B cell (primary cell): ENCODE results near the gene ASTN2. TPM values are rescaled to one million over a fixed set of nuclear protein-coding genes. Genes with fewer than 3 reads are reported as not detected.

Experiments
- ATAC-seq: fragments of 200-7000 bp; cut with Tn5 transposase; one replicate; pipeline ENCODE4 v1.10.0; 2021; ENCODE audit warnings: low read depth, mild to moderate bottlenecking, moderate number of reproducible peaks, moderate library complexity
- CTCF ChIA-PET: fragments of 350-600 bp; sonication (Branson Sonifier 250); formaldehyde crosslinking; loops from one replicate; lab custom pipeline; 2021; ENCODE audit warnings: antibody characterized with exemption, inconsistent platforms; lab: Charles Lee
- POLR2A ChIA-PET: fragments of 350-600 bp; sonication (Branson Sonifier 250); formaldehyde crosslinking; loops from one replicate; lab custom pipeline; 2021; ENCODE audit warnings: antibody characterized with exemption; lab: Charles Lee
- DNase-seq: peaks from one replicate; pipeline ENCODE4 v3.0.0; 2013
- H2AFZ ChIP-seq: 2 replicates; pipeline ENCODE4 v1.6.1; 2012; ENCODE audit warnings: mild to moderate bottlenecking, low read depth, low read length; ENCODE audit not compliant: insufficient read depth, poor library complexity, severe bottlenecking
- H3K27ac ChIP-seq, 2 donors: 1 replicate in 1 of 2; 2 replicates in 1 of 2; pipeline ENCODE4 v1.5.1; 2012 to 2013; ENCODE audit warnings: low read length in 2 of 2, mild to moderate bottlenecking in 2 of 2, moderate library complexity in 1 of 2
- H3K27me3 ChIP-seq, 4 experiments: fragments of 200-600 bp in 1 of 4; sonication (generic) in 1 of 4; replicated peaks in 1 of 4; 1 replicate in 2 of 4; 2 replicates in 2 of 4; pipeline versions ENCODE4 v1.6.1 to v1.7.0; 2013 to 2016; ENCODE audit warnings: low read length in 3 of 4, mild to moderate bottlenecking in 2 of 4, mixed read lengths in 1 of 4, moderate library complexity in 1 of 4; ENCODE audit not compliant: insufficient read depth in 4 of 4, control insufficient read depth in 3 of 4; ENCODE audit errors: control extremely low read depth in 1 of 4
- H3K36me3 ChIP-seq, 2 experiments: replicated peaks in 1 of 2; 1 replicate in 1 of 2; 2 replicates in 1 of 2; pipeline versions ENCODE4 v1.6.1 to v1.7.1; 2013; ENCODE audit warnings: low read length in 1 of 2; ENCODE audit not compliant: insufficient read depth in 2 of 2, control insufficient read depth in 1 of 2; ENCODE audit errors: control extremely low read depth in 1 of 2, extremely low read depth in 1 of 2
- H3K4me1 ChIP-seq, 2 donors: fragments of 200-600 bp in 1 of 2; sonication (generic) in 1 of 2; 1 replicate in 1 of 2; 2 replicates in 1 of 2; pipeline versions ENCODE4 v1.5.1 to v1.6.1; 2013 to 2017; ENCODE audit warnings: low read length in 2 of 2; ENCODE audit not compliant: control insufficient read depth in 2 of 2, insufficient read depth in 2 of 2
- H3K4me2 ChIP-seq: replicated peaks from 2 replicates; pipeline ENCODE3; 2012; ENCODE audit warnings: mild to moderate bottlenecking, low read depth, low read length; ENCODE audit not compliant: poor library complexity, severe bottlenecking
- H3K4me3 ChIP-seq, 5 experiments: fragments of 200-600 bp in 1 of 5; sonication (generic) in 1 of 5; 1 replicate in 3 of 5; 2 replicates in 2 of 5; pipeline versions ENCODE4 v1.5.1 to v1.7.0; 2011 to 2016; ENCODE audit warnings: low read length in 4 of 5, mild to moderate bottlenecking in 4 of 5, low read depth in 2 of 5, control low read depth in 1 of 5, moderate library complexity in 1 of 5; ENCODE audit not compliant: insufficient read depth in 1 of 5; ENCODE audit errors: control extremely low read depth in 1 of 5, extremely low read depth in 1 of 5
- H3K79me2 ChIP-seq: fragments of 200-600 bp; sonication (generic); one replicate; pipeline ENCODE4 v1.6.0; 2016; ENCODE audit warnings: low read length; ENCODE audit not compliant: control insufficient read depth, insufficient read depth
- H3K9ac ChIP-seq: fragments of 200-600 bp; sonication (generic); 2 replicates; pipeline ENCODE4 v1.6.1; 2017; ENCODE audit warnings: mild to moderate bottlenecking, low read length, moderate library complexity
- H3K9me3 ChIP-seq, 3 donors: one replicate each; pipeline versions ENCODE4 v1.6.1 to v1.7.1; 2013; ENCODE audit warnings: low read length in 2 of 3; ENCODE audit not compliant: control insufficient read depth in 2 of 3, insufficient read depth in 1 of 3; ENCODE audit errors: control extremely low read depth in 1 of 3
- H4K20me1 ChIP-seq: 2 replicates; pipeline ENCODE4 v1.6.0; 2012; ENCODE audit warnings: mild to moderate bottlenecking, low read length; ENCODE audit not compliant: insufficient read depth, control insufficient read depth, poor library complexity, severe bottlenecking
- H3K27ac Mint-ChIP-seq: one replicate; pipeline ENCODE4 v1.8.0; 2021; ENCODE audit warnings: mixed read lengths
- H3K27me3 Mint-ChIP-seq: one replicate; pipeline ENCODE4 v1.8.0; 2021; ENCODE audit warnings: mixed read lengths
- H3K4me1 Mint-ChIP-seq: one replicate; pipeline ENCODE4 v1.8.0; 2021; ENCODE audit warnings: mixed read lengths
- H3K4me3 Mint-ChIP-seq: one replicate; pipeline ENCODE4 v1.8.0; 2021; ENCODE audit warnings: mixed read lengths
- H3K9me3 Mint-ChIP-seq: one replicate; pipeline ENCODE4 v1.8.0; 2022; ENCODE audit warnings: mixed read lengths; ENCODE audit not compliant: insufficient read depth
- EZH2 ChIP-seq: IDR thresholded peaks from 2 replicates; pipeline ENCODE4 v1.6.1; 2012; ENCODE audit warnings: borderline replicate concordance, low read depth, mild to moderate bottlenecking, moderate library complexity, low read length; ENCODE audit not compliant: insufficient read depth, poor library complexity, severe bottlenecking
- WGBS: methylation state at CpG from one replicate; pipeline ENCODE4 v1.1.5; 2013; ENCODE audit warnings: missing lambda C conversion rate; ENCODE audit not compliant: insufficient coverage; 5-methylcytosine and 5-hydroxymethylcytosine counted together
- intact Hi-C: fragments of 100-400 bp; cut with micrococcal nuclease; formaldehyde crosslinking; loops from one replicate; pipeline ENCODE4 v1.10.0; 2022
- polyA plus RNA-seq: library from polyadenylated mRNA; depleted of rRNA; stranded (reverse); fragments of >200 nt; gene quantifications from 2 replicates; pipeline ENCODE4 v1.2.3, GENCODE V29; 2012
- total RNA-seq, 2 donors: library from RNA; stranded (reverse); fragments of 120-200 nt in 1 of 2; gene quantifications; 1 replicate in 1 of 2; 2 replicates in 1 of 2; pipeline versions ENCODE4 v1.2.3 to v1.2.4, GENCODE V29; 2013 to 2022
- TF ChIP-seq, protein P1 (sequence below): fragments of 200-600 bp; IDR thresholded peaks from one replicate; pipeline ENCODE4 v1.8.0; 2022; ENCODE audit warnings: antibody characterized with exemption, mild to moderate bottlenecking

Gene ASTN2
- total and polyA plus RNA-seq, 2 donors (not counting 1 experiment from before 2014, with no cell fraction given), result 1.2 to 3.6 TPM

DNA sequence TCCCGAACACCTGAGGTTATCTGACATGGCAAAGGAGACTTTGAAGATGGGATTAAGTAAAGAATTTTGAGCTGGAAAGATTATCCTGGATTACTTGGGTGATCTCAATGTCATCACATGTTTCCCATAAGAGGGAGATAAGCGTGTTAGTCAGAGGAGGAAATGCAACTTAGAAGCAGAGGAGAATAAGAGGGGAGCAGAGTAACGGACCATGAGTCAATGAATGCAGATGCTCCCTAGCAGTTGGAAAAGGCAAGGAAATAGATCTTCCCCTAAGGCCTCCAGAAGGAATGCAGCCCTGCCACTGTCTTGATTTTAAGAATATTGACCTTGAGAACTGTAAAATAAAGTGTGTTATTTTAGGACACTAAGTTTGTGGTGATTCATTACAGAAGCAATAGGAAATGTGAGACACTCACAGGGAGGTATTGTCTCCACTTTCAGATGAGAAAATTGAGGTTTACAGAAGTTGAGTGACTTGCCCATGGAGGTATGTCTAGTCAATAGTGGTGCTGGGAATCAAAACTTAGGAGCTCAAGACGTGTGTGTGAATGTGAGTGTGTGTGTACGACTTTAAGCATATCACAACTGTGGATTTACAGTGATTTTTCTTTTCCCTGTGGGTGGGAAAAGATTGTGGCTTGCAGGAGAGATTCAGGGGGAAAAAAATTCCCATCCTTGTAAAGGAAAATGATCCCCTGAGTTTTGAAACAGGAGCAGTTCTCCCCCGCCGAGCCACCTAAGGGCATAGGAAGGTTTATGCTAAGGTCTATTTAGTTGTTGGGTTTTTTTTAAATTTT, 602.4 kb downstream of the ASTN2 start:
- no peak for DNase-seq
- no peak overlapping the region for H3K27ac ChIP-seq
- Mint-ChIP-seq H3K27me3 (peaks cover 21% of the 10 kb centered on the region), H3K27ac (no peak overlapping the region), H3K9me3 (no peaks in the 10 kb centered on the region), H3K4me1 (no peaks in the 10 kb centered on the region), H3K4me3 (no peak overlapping the region)
- no peaks in the 10 kb centered on the region for H3K9me3 ChIP-seq
- no peak overlapping the region for H3K4me2 ChIP-seq
- no peak overlapping the region for H3K4me3 ChIP-seq
- TF ChIP-seq EZH2, result no peak
- TF ChIP-seq, protein P1, sequence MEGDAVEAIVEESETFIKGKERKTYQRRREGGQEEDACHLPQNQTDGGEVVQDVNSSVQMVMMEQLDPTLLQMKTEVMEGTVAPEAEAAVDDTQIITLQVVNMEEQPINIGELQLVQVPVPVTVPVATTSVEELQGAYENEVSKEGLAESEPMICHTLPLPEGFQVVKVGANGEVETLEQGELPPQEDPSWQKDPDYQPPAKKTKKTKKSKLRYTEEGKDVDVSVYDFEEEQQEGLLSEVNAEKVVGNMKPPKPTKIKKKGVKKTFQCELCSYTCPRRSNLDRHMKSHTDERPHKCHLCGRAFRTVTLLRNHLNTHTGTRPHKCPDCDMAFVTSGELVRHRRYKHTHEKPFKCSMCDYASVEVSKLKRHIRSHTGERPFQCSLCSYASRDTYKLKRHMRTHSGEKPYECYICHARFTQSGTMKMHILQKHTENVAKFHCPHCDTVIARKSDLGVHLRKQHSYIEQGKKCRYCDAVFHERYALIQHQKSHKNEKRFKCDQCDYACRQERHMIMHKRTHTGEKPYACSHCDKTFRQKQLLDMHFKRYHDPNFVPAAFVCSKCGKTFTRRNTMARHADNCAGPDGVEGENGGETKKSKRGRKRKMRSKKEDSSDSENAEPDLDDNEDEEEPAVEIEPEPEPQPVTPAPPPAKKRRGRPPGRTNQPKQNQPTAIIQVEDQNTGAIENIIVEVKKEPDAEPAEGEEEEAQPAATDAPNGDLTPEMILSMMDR, result no peak
- ChIA-PET CTCF (no interaction called here), POLR2A (no interaction called here)
- H2AFZ ChIP-seq, result no peak overlapping the region
- intact Hi-C loops, result no loop called here
- H3K4me1 ChIP-seq, result no peaks in the 10 kb centered on the region
- no peak overlapping the region for H3K9ac ChIP-seq
- peaks cover 0 to 3% (median 0%) of the 10 kb centered on the region in 4 experiments for H3K27me3 ChIP-seq
- no peaks in the 10 kb centered on the region for H3K36me3 ChIP-seq
- no peak for ATAC-seq
- H3K79me2 ChIP-seq, result no peaks in the 10 kb centered on the region
- WGBS, result 31% methylated on average over 2 of the region's 7 CpGs
- no peaks in the 10 kb centered on the region for H4K20me1 ChIP-seq

DNA sequence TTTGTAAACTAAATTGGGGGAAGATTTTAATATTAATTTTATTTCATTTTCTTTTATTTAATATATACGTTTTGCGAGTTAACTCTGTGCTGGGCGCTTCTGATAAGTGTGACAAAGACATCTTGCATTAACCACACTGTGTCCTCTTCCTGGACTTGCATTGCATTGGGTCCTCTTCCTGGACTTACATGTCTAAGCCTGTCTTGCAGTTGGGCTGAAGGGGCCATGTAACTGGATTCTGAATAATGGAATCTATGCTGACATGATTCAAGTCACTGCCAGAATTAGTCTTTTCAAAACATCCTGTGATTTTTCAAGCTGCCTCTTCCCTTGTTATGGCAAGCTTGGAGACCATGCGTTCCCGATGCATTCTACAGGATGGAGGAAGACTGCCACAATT, 605.2 kb downstream of the ASTN2 start:
- Histone ChIP-seq H3K79me2 (no peaks in the 10 kb centered on the region), H3K9ac (no peak overlapping the region), H3K27ac (no peak overlapping the region), H3K9me3 (no peaks in the 10 kb centered on the region), H3K4me2 (no peak overlapping the region), H4K20me1 (no peaks in the 10 kb centered on the region), H3K4me1 (no peaks in the 10 kb centered on the region), H3K27me3 (peaks cover 0 to 3% (median 0%) of the 10 kb centered on the region in 4 experiments), H3K4me3 (no peak overlapping the region), H3K36me3 (no peaks in the 10 kb centered on the region), H2AFZ (no peak overlapping the region)
- WGBS, result 100% methylated on average over 1 of the region's 5 CpGs
- Mint-ChIP-seq H3K4me3 (no peak overlapping the region), H3K4me1 (no peaks in the 10 kb centered on the region), H3K27me3 (peaks cover 17% of the 10 kb centered on the region), H3K9me3 (no peaks in the 10 kb centered on the region), H3K27ac (no peak overlapping the region)
- ATAC-seq, result no peak
- no peak for DNase-seq
- ChIA-PET CTCF (no interaction called here), POLR2A (no interaction called here)
- no peak for TF ChIP-seq EZH2
- TF ChIP-seq, protein P1, result no peak
- intact Hi-C loops, result no loop called here
